Stimulated activated CD4-positive, alpha-beta T cell treated with anti-CD3 and anti-CD28 coated beads, Interleukin-4, amount 100 ng/mL, for 1 hour (primary cell): ENCODE measurements around the gene ING2.

Source experiments
- DNase-seq: peaks from one replicate; pipeline ENCODE4 v3.0.0-alpha.2; 2020

ING2 gene

GRCh38 chr4:183499801-183500200 lies 5.1 kb upstream of the ING2 start:
- DNase-seq, result no peak

DNA sequence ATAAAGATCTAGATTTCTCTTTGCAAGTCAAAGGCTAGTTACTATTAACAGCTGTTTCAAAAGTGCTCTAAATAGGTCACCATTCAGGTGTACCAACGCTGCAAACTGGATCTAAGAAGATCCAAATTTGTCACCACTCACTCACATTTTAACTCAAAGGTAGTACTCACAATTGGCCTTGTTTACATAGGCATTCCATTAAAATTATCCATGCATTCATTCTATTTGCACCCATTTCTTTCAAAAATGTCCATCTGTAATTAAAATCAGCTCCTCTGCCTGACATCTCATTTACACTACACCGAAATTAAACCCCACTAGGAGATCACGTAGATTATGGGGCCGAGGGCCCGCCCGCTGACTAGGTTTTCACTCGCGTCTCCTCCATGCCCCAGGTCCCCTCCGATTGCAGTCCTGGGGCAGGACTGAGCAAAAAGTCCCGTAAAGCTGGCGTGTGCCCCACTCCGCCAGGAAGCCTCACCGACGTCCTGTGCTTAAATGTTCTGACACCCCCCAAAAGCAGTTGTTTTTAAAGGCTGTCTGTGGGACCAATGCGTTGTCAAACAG lies 1.3 kb upstream of the ING2 start:
- DNase-seq, result no peak

- DNase-seq, result peak; percentile 100
Measured at GRCh38 chr4:183504064-183504929, 561 bp upstream of the ING2 start.

- peak; percentile 88 for DNase-seq
Measured at GRCh38 chr4:183505611-183506388, 942 bp downstream of the ING2 start.

GRCh38 chr4:183506389-183506735 lies 1.5 kb downstream of the ING2 start:
- no peak for DNase-seq

GRCh38 chr4:183507925-183508696 lies 3.3 kb downstream of the ING2 start:
- no peak for DNase-seq

GRCh38 chr4:183508697-183509335 lies 4.0 kb downstream of the ING2 start:
- no peak for DNase-seq

DNA sequence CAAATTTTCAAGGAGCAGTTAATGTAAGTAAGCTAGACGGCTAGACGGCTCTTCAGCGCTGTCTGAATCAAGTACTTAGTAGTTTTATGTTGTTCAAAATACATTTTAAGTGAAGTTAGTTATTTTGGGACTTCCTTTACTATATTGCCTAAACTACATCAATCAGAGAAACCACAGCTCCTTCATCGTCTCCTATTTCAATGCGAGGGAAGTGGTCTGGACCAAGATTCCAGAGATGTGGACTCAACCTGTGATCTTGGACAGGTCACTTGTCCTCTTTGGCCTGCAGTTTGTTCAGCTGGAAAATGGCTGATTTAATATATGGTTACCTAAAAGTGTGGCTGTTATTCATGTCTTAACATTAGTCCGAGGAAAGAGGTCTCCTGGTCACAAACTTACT lies 10.6 kb downstream of the ING2 start:
- DNase-seq, result no peak

DNA sequence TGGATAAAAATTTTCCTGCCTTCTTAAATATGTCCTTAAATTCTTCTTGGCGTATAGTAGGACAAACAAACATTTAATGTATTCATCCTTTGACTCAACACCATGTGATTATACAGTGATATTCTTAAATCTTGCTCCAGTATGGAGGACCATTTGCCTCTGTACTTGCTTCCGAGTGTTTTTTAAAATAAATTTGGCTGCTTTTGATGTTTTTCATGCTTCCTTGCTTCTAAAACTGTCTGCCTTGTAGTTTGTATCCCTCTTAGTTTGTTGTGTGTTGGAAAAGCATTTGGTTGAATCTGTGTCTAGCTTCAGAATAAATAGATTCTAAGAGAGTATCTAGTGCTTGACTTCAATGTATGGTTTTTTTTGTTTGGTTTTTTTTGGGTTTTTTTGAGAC lies 12.3 kb downstream of the ING2 start:
- DNase-seq, result no peak

DNA sequence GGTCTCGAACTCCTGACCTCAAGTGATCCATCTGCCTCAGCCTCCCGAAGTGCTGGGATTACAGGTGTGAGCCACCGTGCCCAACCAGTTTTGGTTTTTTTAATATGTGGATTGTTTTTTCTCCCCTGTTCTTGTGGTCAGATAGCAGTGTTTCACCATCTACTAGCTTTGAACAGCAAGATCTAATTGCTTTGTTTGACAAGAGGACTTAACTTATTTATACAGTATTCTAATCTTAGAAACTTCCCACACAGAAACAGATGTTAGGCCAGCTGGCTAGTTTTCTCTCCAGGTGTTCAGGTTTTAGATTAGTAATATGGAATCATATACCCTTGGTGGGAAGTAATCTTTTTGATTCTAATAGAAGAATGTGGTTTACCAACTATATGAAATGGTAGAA lies 12.9 kb downstream of the ING2 start:
- no peak for DNase-seq

- no peak for DNase-seq
Measured at GRCh38 chr4:183522821-183523220, 18.0 kb downstream of the ING2 start.

GRCh38 chr4:183527326-183527725 lies 22.5 kb downstream of the ING2 start:
- no peak for DNase-seq

GRCh38 chr4:183532821-183533220 lies 28.0 kb downstream of the ING2 start:
- no peak for DNase-seq

DNA sequence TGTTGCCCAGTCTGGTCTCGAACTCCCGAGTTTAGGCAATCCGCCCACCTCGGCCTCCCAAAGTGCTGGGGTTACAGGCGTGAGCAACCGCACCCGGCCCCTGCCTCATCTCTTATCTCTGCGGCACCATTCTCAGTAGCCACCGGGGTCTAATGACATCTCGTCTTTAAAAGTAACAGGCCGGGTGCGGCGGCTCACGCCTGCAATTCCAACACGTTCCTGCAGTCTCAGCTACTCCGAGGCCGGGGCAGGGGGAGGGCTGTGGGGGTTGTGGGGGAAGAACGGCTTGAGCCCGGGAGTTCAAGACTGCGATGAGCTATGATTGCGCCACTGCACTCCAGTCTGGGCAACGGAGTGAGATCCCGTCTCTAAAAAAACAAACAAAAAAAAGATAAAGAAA lies 28.8 kb downstream of the ING2 start:
- no peak for DNase-seq

- no peak for DNase-seq
Measured at GRCh38 chr4:183540410-183541009, 35.7 kb downstream of the ING2 start.

DNA sequence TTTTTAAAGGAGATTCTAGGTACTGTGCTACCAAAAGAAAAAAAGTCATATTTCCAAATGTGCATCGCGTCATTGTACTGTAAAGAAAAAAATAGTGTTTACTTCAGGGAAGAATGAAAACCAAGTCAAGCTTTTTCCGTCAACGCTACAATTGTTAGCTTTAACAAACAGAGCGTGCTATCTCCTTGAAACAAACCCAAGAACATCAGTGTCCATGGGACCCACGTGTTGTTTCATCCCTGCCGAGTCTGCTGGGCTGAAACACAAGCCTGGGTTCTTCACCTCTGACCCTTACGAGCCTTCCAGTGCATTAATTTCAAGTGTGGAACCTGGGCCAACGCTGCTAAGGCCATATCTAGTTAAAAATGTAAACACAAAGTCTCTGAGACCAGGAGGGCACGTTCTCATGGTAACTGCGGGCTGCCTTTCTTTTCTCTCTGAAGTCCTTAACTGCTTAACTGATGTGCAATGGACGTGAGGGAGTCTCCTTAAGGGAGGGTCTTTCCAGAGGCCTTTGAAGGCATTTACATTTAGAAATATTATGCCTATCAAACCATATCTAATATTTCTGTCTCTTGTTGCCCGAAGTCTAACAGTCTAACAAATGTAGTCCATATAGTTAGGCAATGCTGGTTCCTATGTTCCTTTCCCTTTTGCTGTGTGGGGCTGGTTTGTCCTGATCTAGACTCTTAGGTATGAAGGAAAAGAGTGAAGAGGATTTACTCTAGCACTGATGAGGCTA lies 36.3 kb downstream of the ING2 start:
- DNase-seq, result no peak

DNA sequence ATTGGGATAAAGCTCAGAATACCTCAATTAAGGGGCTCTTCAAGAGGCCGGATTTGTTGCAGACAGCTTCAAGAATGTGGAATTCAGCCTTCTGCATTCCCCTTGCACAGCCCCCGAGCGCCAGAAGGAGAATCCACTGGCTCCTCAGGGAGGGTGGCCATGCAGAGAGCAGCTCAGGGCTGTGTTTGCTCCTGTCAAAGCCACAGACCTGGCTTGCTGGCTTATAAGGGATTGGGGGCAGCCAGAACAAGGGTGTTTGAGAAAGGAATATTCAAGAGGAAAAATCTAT lies 36.8 kb downstream of the ING2 start:
- DNase-seq, result no peak

GRCh38 chr4:183543435-183543834 lies 38.6 kb downstream of the ING2 start:
- no peak for DNase-seq

- DNase-seq, result peak; percentile 5
Measured at GRCh38 chr4:183544109-183544508, 39.3 kb downstream of the ING2 start.

- DNase-seq, result no peak
Measured at GRCh38 chr4:183546376-183546775, 41.5 kb downstream of the ING2 start.

DNA sequence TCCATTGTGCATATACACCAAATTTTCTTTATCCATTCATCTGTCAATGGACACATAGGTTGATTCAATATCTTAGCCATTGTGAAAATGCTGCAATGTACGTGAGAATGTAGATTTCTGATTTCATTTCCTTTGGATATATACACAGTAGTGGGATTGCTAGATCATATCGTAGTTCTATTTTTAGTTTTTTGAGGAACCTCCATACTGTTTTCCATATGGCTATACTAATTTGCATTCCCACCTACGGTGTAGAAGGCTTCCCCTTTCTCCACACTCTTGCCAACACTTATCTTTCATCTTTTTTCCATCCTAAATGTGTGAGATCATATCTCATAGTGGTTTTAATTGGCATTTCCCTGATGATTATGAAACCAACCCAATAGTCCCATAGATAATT lies 43.4 kb downstream of the ING2 start:
- no peak for DNase-seq
